Activated CD4-positive, alpha-beta T cell treated with anti-CD3 and anti-CD28 coated beads, Interleukin-10, Interleukin-2, amounts not matched to agents 100 ng/mL and 50 ng/mL, durations not matched to agents 16 hours and 8 hours (primary cell): ENCODE data around the gene TLCD2.
A peak's percentile ranks its signal among the peaks of the same experiment; 100 is the strongest.
"Not testable (repeated sequence)": the region's sequence is repeated elsewhere in the genome, so short reads cannot be mapped to it uniquely, and the experiment has no call there.

ENCODE experiments used
- DNase-seq: peaks from one replicate; pipeline ENCODE4 v3.0.0-alpha.2; 2020

The TLCD2 gene

GRCh38 chr17:1709971-1710806 is at the start of gene TLCD2:
TSS of gene TLCD2 (minus strand) at chr17:1710377. CDS start at chr17:1710242, 135 bp downstream.
- no peak for DNase-seq

GRCh38 chr17:1759529-1759928 is 49.4 kb upstream of the TLCD2 start:
- DNase-seq, result no peak

- no peak for DNase-seq
Measured at GRCh38 chr17:1758807-1759206, 48.6 kb upstream of the TLCD2 start.

- no peak for DNase-seq
Measured at GRCh38 chr17:1755827-1756262, 45.7 kb upstream of the TLCD2 start.

GRCh38 chr17:1755252-1755826 is 45.2 kb upstream of the TLCD2 start:
- no peak for DNase-seq

- no peak for DNase-seq
Measured at GRCh38 chr17:1754430-1755112, 44.4 kb upstream of the TLCD2 start.

- DNase-seq, result no peak
Measured at GRCh38 chr17:1753767-1754429, 43.7 kb upstream of the TLCD2 start.

GRCh38 chr17:1752425-1753262 is 42.5 kb upstream of the TLCD2 start:
- DNase-seq, result no peak

GRCh38 chr17:1750628-1751027 is 40.5 kb upstream of the TLCD2 start:
- DNase-seq, result no peak

- no peak for DNase-seq
Measured at GRCh38 chr17:1746975-1747543, 36.9 kb upstream of the TLCD2 start.

GRCh38 chr17:1745513-1746020 is 35.4 kb upstream of the TLCD2 start:
- DNase-seq, result no peak

- no peak for DNase-seq
Measured at GRCh38 chr17:1744551-1745512, 34.7 kb upstream of the TLCD2 start.

- no peak for DNase-seq
Measured at GRCh38 chr17:1743088-1743439, 32.9 kb upstream of the TLCD2 start.

GRCh38 chr17:1742371-1743087 is 32.4 kb upstream of the TLCD2 start, which contains the start of gene SERPINF2:
TSS of gene SERPINF2 (plus strand) at chr17:1742871. CDS start at chr17:1744996, 2,125 bp downstream.
- no peak for DNase-seq

- not testable (repeated sequence) for DNase-seq
Measured at GRCh38 chr17:1741899-1742298, 31.7 kb upstream of the TLCD2 start.

- DNase-seq, result no peak
Measured at GRCh38 chr17:1737531-1738291, 27.5 kb upstream of the TLCD2 start.

GRCh38 chr17:1736348-1737281 is 26.4 kb upstream of the TLCD2 start:
- peak; percentile 20 for DNase-seq

GRCh38 chr17:1735834-1736347 is 25.7 kb upstream of the TLCD2 start:
- DNase-seq, result no peak
